Measurements from ENCODE around the gene PPP1R18. TPM values are rescaled to one million over a fixed set of nuclear protein-coding genes. Genes with fewer than 3 reads are reported as not detected.
"Not testable (repeated sequence)": the region's sequence is repeated elsewhere in the genome, so short reads cannot be mapped to it uniquely, and the experiment has no call there.

PPP1R18 gene
- total RNA-seq, 1 experiment from 2014 or later, result 32.0 TPM

- Histone ChIP-seq H3K36me3 (peaks cover 41% of the 10 kb centered on the region), H3K27me3 (no peaks in the 10 kb centered on the region), H3K9me3 (no peaks in the 10 kb centered on the region), H3K4me3 (peak overlapping the region; percentile 98)
- DNase-seq, result peak; percentile 44
These were observed 4.0 kb downstream of the PPP1R18 start for GRCh38 chr6:30682143-30683117.

- Histone ChIP-seq H3K4me3 (peak overlapping the region; percentile 98), H3K36me3 (peaks cover 45% of the 10 kb centered on the region), H3K9me3 (no peaks in the 10 kb centered on the region), H3K27me3 (no peaks in the 10 kb centered on the region)
- DNase-seq, result no peak
These were observed 4.7 kb downstream of the PPP1R18 start for GRCh38 chr6:30681766-30682142.

- H3K27me3 ChIP-seq, result no peaks in the 10 kb centered on the region
- no peak overlapping the region for H3K4me3 ChIP-seq
- DNase-seq, result no peak
- no peaks in the 10 kb centered on the region for H3K9me3 ChIP-seq
- H3K36me3 ChIP-seq, result peaks cover 47% of the 10 kb centered on the region
These were observed 6.5 kb downstream of the PPP1R18 start for GRCh38 chr6:30679765-30680535.

GRCh38 chr6:30678964-30679726 is 7.3 kb downstream of the PPP1R18 start:
- peak; percentile 44 for DNase-seq
- Histone ChIP-seq H3K4me3 (no peak overlapping the region), H3K27me3 (no peaks in the 10 kb centered on the region), H3K9me3 (no peaks in the 10 kb centered on the region), H3K36me3 (peaks cover 44% of the 10 kb centered on the region)

- H3K9me3 ChIP-seq, result no peaks in the 10 kb centered on the region
- H3K4me3 ChIP-seq, result no peak overlapping the region
- peaks cover 26% of the 10 kb centered on the region for H3K36me3 ChIP-seq
- no peaks in the 10 kb centered on the region for H3K27me3 ChIP-seq
- no peak for DNase-seq
These were observed 9.7 kb downstream of the PPP1R18 start for GRCh38 chr6:30676660-30677285.

- Histone ChIP-seq H3K36me3 (peaks cover 18% of the 10 kb centered on the region), H3K4me3 (peak within 1 kb of the TSS; percentile 91), H3K27me3 (no peaks in the 10 kb centered on the region), H3K9me3 (no peaks in the 10 kb centered on the region)
- DNase-seq, result peak; percentile 94
These were observed 13.8 kb downstream of the PPP1R18 start, which contains the start of gene DHX16 for GRCh38 chr6:30672445-30673253. TSS of gene DHX16 (minus strand) at chr6:30673006. CDS start at chr6:30672841, 165 bp downstream.

- Histone ChIP-seq H3K36me3 (peaks cover 8% of the 10 kb centered on the region), H3K4me3 (no peak overlapping the region), H3K27me3 (no peaks in the 10 kb centered on the region), H3K9me3 (no peaks in the 10 kb centered on the region)
- DNase-seq, result no peak
These were observed 15.5 kb downstream of the PPP1R18 start for GRCh38 chr6:30670760-30671527.

- not testable (repeated sequence) for H3K27me3 ChIP-seq, H3K9me3 ChIP-seq, H3K4me3 ChIP-seq
- H3K36me3 ChIP-seq, result peaks cover 13% of the 10 kb centered on the region
- peak; percentile 38 for DNase-seq
These were observed 20.1 kb downstream of the PPP1R18 start for GRCh38 chr6:30666300-30666699.

GRCh38 chr6:30664994-30665767 is 21.3 kb downstream of the PPP1R18 start:
- DNase-seq, result no peak
- Histone ChIP-seq H3K9me3 (no peaks in the 10 kb centered on the region), H3K4me3 (no peak overlapping the region), H3K27me3 (no peaks in the 10 kb centered on the region), H3K36me3 (peaks cover 10% of the 10 kb centered on the region)

GRCh38 chr6:30657922-30658321 is 28.5 kb downstream of the PPP1R18 start:
- H3K4me3 ChIP-seq, DNase-seq, H3K9me3 ChIP-seq, H3K36me3 ChIP-seq, H3K27me3 ChIP-seq: not testable (repeated sequence)

- Histone ChIP-seq H3K4me3 (no peak overlapping the region), H3K27me3 (no peaks in the 10 kb centered on the region), H3K36me3 (peaks cover 6% of the 10 kb centered on the region; the same call in 1 of the 2 replicates), H3K9me3 (no peaks in the 10 kb centered on the region)
- DNase-seq, result no peak
These were observed 29.0 kb downstream of the PPP1R18 start for GRCh38 chr6:30657454-30657853.

- Histone ChIP-seq H3K4me3 (no peak overlapping the region), H3K9me3 (no peaks in the 10 kb centered on the region), H3K36me3 (peaks cover 8% of the 10 kb centered on the region; the same call in 1 of the 2 replicates), H3K27me3 (no peaks in the 10 kb centered on the region)
- no peak for DNase-seq
These were observed 29.9 kb downstream of the PPP1R18 start for GRCh38 chr6:30656513-30656912.

- no peaks in the 10 kb centered on the region for H3K27me3 ChIP-seq
- H3K4me3 ChIP-seq, result no peak overlapping the region
- H3K9me3 ChIP-seq, result no peaks in the 10 kb centered on the region
- DNase-seq, result no peak
- peaks cover 12% of the 10 kb centered on the region; the same call in 1 of the 2 replicates for H3K36me3 ChIP-seq
These were observed 30.7 kb downstream of the PPP1R18 start for GRCh38 chr6:30655743-30656094.
